DMS153 (cell line): ENCODE measurements around the gene EFCAB13.
"Not testable (repeated sequence)": the region's sequence is repeated elsewhere in the genome, so short reads cannot be mapped to it uniquely, and the experiment has no call there.

Experiments used
- DNase-seq: peaks from one replicate; lab custom pipeline; 2025; lab: John Stamatoyannopoulos, UW

Gene EFCAB13

GRCh38 chr17:47332287-47332686 lies 8.5 kb downstream of the EFCAB13 start:
- no peak for DNase-seq

- DNase-seq, result no peak
Measured at GRCh38 chr17:47335101-47335936, 11.6 kb downstream of the EFCAB13 start.

GRCh38 chr17:47338026-47338425 lies 14.3 kb downstream of the EFCAB13 start:
- DNase-seq, result no peak

- no peak for DNase-seq
Measured at GRCh38 chr17:47352848-47353247, 29.1 kb downstream of the EFCAB13 start.

- no peak for DNase-seq
Measured at GRCh38 chr17:47358652-47359051, 34.9 kb downstream of the EFCAB13 start.

GRCh38 chr17:47363171-47363570 lies 39.4 kb downstream of the EFCAB13 start:
- DNase-seq, result no peak

GRCh38 chr17:47367257-47367656 lies 43.5 kb downstream of the EFCAB13 start:
- DNase-seq, result no peak

GRCh38 chr17:47368262-47368661 lies 44.5 kb downstream of the EFCAB13 start:
- DNase-seq, result no peak

GRCh38 chr17:47370899-47371298 lies 47.1 kb downstream of the EFCAB13 start:
- not testable (repeated sequence) for DNase-seq

GRCh38 chr17:47373002-47373401 lies 49.2 kb downstream of the EFCAB13 start:
- no peak for DNase-seq

GRCh38 chr17:47376247-47376646 lies 52.5 kb downstream of the EFCAB13 start:
- no peak for DNase-seq

GRCh38 chr17:47388825-47389224 lies 65.1 kb downstream of the EFCAB13 start:
- no peak for DNase-seq

GRCh38 chr17:47397532-47398128 lies 73.9 kb downstream of the EFCAB13 start:
- not testable (repeated sequence) for DNase-seq

GRCh38 chr17:47400333-47400732 lies 76.6 kb downstream of the EFCAB13 start:
- no peak for DNase-seq

GRCh38 chr17:47401100-47401499 lies 77.3 kb downstream of the EFCAB13 start:
- DNase-seq, result no peak

GRCh38 chr17:47404006-47404405 lies 80.3 kb downstream of the EFCAB13 start:
- DNase-seq, result no peak

- DNase-seq, result no peak
Measured at GRCh38 chr17:47404875-47405274, 81.1 kb downstream of the EFCAB13 start.

GRCh38 chr17:47413872-47414271 lies 90.1 kb downstream of the EFCAB13 start:
- no peak for DNase-seq

- DNase-seq, result no peak
Measured at GRCh38 chr17:47414612-47415011, 90.9 kb downstream of the EFCAB13 start.

- DNase-seq, result no peak
Measured at GRCh38 chr17:47423406-47424295, 99.9 kb downstream of the EFCAB13 start.

GRCh38 chr17:47425233-47425632 lies 101.5 kb downstream of the EFCAB13 start:
- not testable (repeated sequence) for DNase-seq

- not testable (repeated sequence) for DNase-seq
Measured at GRCh38 chr17:47425887-47426635, 102.3 kb downstream of the EFCAB13 start.
